SU-DHL-6 (cell line): ENCODE data around the gene MED28.

Experiments used
- EZH2phosphoT487 ChIP-seq: fragments of 200-600 bp; sonication (generic), shearing (Covaris generic); conservative IDR thresholded peaks from 2 replicates; pipeline ENCODE4 v1.6.1; 2018; ENCODE audit warnings: mild to moderate bottlenecking, antibody characterized with exemption, low read length, moderate library complexity, mixed read lengths
- TF ChIP-seq, protein P1 (sequence below): fragments of 200-600 bp; sonication (generic); IDR thresholded peaks from one replicate; pipeline ENCODE4 v1.5.1; 2017; ENCODE audit warnings: antibody characterized with exemption, mild to moderate bottlenecking, low read length, moderate library complexity; ENCODE audit not compliant: insufficient read depth, poor library complexity, severe bottlenecking

DNA sequence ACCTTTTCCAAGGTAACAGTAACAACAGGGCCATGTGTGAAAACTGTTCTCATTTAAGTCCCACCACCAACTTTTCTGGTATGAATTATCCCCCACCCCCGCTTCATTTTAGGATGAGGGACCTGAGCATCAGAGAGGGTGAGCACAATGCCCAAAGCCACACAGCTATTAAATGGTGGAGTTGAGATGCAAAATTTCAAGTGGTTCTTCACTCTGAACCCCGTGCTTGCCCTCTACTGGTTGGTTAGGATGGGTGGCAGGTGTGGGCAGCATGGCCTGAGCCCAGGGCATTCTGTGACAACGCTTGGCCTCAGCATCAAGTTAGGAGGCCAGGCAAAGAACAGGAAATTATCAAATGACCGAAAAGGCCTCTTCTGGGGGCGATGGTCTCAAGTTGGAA, 33.5 kb downstream of the MED28 start:
- TF ChIP-seq, protein P1, sequence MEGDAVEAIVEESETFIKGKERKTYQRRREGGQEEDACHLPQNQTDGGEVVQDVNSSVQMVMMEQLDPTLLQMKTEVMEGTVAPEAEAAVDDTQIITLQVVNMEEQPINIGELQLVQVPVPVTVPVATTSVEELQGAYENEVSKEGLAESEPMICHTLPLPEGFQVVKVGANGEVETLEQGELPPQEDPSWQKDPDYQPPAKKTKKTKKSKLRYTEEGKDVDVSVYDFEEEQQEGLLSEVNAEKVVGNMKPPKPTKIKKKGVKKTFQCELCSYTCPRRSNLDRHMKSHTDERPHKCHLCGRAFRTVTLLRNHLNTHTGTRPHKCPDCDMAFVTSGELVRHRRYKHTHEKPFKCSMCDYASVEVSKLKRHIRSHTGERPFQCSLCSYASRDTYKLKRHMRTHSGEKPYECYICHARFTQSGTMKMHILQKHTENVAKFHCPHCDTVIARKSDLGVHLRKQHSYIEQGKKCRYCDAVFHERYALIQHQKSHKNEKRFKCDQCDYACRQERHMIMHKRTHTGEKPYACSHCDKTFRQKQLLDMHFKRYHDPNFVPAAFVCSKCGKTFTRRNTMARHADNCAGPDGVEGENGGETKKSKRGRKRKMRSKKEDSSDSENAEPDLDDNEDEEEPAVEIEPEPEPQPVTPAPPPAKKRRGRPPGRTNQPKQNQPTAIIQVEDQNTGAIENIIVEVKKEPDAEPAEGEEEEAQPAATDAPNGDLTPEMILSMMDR, result peak; percentile 16
- TF ChIP-seq EZH2phosphoT487, result no peak
